GM10248 (cell line): ENCODE measurements around the gene NNAT.
"Not testable (repeated sequence)": the region's sequence is repeated elsewhere in the genome, so short reads cannot be mapped to it uniquely, and the experiment has no call there.

ENCODE experiments used
- CTCF ChIA-PET: fragments of 300-600 bp; sonication (Branson Sonifier 250); formaldehyde crosslinking; extraction: SDS; loops from one replicate; lab custom pipeline; 2021; ENCODE audit warnings: antibody characterized with exemption; lab: Yijun Ruan, JAX
- POLR2A ChIA-PET: fragments of 350-650 bp; sonication (Branson Sonifier 250); formaldehyde crosslinking; extraction: SDS; loops from one replicate; lab custom pipeline; 2020; ENCODE audit warnings: antibody characterized with exemption; lab: Yijun Ruan, JAX
- DNase-seq: peaks from one replicate; pipeline ENCODE4 v3.0.0; 2012; ENCODE audit errors: extremely low spot score
- TF ChIP-seq, protein P1 (sequence below): IDR thresholded peaks from 2 replicates; pipeline ENCODE4 v1.5.1; 2012; ENCODE audit warnings: mild to moderate bottlenecking, low read depth; ENCODE audit errors: extremely low read depth, missing control alignments, control extremely low read depth

The NNAT gene

GRCh38 chr20:37477041-37477440, 44.0 kb upstream of the NNAT start:
- TF ChIP-seq, protein P1, sequence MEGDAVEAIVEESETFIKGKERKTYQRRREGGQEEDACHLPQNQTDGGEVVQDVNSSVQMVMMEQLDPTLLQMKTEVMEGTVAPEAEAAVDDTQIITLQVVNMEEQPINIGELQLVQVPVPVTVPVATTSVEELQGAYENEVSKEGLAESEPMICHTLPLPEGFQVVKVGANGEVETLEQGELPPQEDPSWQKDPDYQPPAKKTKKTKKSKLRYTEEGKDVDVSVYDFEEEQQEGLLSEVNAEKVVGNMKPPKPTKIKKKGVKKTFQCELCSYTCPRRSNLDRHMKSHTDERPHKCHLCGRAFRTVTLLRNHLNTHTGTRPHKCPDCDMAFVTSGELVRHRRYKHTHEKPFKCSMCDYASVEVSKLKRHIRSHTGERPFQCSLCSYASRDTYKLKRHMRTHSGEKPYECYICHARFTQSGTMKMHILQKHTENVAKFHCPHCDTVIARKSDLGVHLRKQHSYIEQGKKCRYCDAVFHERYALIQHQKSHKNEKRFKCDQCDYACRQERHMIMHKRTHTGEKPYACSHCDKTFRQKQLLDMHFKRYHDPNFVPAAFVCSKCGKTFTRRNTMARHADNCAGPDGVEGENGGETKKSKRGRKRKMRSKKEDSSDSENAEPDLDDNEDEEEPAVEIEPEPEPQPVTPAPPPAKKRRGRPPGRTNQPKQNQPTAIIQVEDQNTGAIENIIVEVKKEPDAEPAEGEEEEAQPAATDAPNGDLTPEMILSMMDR: no peak
- CTCF ChIA-PET: interaction anchor here (1.1 to 1.7 kb wide), 5 partner anchors 9 to 58 kb away, joined by 3 read pairs; no protein-coding TSS in a partner anchor
- DNase-seq: no peak
- POLR2A ChIA-PET: no interaction called here

DNA sequence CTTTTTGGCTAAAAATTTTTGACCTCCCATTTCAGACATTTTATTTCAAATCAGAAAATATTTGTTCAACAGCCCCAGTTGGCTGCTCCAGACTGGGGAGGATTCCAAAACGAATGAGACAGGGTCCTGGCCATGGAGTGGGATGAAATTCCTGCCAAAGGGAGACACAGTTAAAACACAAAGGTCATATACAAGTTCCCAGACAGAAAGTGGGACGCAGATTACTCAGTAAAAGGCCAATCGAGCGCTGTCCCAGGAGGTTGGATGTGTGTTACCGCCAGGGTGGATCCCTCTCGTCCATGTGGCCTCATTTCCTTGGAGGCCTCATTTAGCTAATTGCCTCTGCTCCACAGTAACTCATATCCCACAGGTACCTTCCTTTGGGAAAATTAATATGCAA, 41.8 kb upstream of the NNAT start:
- POLR2A ChIA-PET: no interaction called here
- CTCF ChIA-PET: interaction anchor here (1.9 kb wide), 1 partner anchor 10 kb away, joined by 6 read pairs; no protein-coding TSS in a partner anchor
- TF ChIP-seq, protein P1: no peak
- DNase-seq: no peak

- CTCF ChIA-PET: no interaction called here
- DNase-seq: no peak
Measured at GRCh38 chr20:37479925-37480691, 40.9 kb upstream of the NNAT start.

DNA sequence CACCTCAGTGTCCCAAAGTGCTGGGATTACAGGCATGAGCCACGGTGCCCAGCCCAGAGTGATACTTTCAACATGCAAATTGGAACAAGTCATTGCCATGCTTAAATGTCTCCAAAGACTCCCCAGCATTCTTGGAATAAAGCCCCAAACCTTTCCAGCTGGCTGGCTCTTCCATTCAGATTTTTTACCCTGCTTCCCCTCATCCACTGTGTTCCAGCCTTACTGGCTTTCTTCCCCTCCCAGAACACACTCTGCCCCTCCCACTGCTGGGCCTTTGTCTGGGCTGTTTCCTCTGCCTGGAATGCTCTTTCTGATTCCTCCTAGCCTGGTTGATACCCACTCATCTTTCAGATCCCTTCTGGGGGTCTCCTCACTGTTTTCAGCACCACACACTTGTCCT, 40.1 kb upstream of the NNAT start:
- no peak for DNase-seq
- POLR2A ChIA-PET: no interaction called here
- CTCF ChIA-PET: no interaction called here
- TF ChIP-seq, protein P1: no peak

More at GRCh38 chr20:37479925-37480691, 40.9 kb upstream of the NNAT start:
- POLR2A ChIA-PET: no interaction called here
- TF ChIP-seq, protein P1: no peak

- ChIA-PET CTCF (no interaction called here), POLR2A (no interaction called here)
- DNase-seq: no peak
- TF ChIP-seq, protein P1: no peak
Measured at GRCh38 chr20:37481610-37482009, 39.4 kb upstream of the NNAT start.

DNA sequence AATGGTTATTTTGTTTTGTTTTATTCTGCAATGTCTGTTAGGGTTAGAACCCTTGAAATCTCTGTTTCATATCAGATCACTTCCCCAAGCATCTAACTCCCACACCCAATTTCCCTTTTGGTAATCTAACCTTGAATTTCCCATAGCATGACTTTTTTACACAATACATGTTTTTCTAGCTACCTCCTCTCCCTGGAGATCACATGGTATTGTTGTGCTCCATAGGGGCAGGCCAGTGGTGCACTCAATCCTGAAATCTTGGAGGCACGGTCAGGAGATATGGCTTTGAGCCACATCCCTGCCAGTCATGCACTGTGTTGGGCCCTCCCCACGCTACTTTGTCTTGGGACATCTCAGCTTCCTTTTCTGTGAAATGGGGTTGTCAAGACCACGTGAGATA, 36.7 kb upstream of the NNAT start:
- POLR2A ChIA-PET: no interaction called here
- CTCF ChIA-PET: no interaction called here
- TF ChIP-seq, protein P1: no peak
- DNase-seq: no peak

DNA sequence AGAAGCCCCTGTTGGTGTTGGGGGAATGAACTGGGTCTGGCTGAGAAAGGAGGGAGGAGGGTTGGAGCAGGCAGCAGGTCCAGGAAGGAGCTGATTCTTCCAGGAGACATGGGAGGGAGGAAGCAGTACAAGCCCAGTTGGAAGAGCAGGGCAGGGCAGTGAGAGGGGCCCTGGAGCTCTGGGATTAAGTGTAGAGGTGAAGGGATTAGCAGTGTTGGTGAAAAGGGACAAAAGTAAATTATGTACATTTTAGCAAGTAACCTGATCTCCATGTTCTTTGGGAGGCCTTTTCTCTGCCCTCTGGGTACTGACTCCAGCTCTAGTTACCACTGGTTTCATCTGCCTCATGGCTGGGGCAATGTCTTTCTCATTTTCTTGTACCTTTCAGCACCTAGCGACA, 34.8 kb upstream of the NNAT start:
- CTCF ChIA-PET, POLR2A ChIA-PET, DNase-seq: not testable (repeated sequence)
